SHP77 treated with DMSO at 0.1 percent for 48 hours (cell line): ENCODE results near the gene RGS6.

ENCODE experiments used
- DNase-seq: peaks from one replicate; lab custom pipeline; 2025; lab: John Stamatoyannopoulos, UW

The RGS6 gene

DNA sequence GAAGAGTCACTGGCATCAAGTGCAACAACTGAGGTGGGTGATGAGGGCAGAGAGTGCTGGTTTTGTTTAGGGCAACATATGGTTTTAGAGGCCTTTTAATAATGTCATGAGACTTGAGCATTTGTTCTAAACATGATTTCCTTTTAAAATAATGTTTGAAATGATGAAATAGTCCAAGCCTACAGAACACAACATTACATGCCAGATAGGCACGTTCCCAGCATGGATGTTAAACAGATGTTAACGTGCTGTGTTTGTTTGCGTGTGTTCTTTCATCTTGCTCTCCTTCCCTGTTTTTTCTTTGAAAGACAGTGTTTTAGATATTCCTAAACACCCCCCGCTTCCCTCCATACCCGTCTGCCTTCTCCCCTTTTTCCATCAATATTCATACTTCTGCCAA, 82.3 kb downstream of the RGS6 start:
- DNase-seq, result no peak

DNA sequence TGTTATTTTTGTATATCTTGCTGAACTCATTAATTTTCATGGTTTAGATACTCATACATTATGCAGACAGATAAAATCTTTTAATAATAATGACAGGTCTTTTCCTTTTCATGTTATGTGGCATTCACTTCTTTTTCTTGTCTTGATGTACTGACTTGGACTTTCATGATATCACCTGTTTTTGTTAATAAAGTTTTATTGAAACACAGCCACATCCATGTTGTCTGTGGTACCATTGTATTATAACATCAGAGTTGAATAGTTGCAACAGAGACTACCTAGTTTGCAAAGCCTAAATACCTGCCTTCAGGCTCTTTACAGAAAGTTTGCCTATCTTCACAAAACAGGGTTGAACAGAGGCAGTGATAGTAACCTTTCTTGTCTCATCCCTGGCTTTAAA, 85.1 kb downstream of the RGS6 start:
- DNase-seq, result no peak

DNA sequence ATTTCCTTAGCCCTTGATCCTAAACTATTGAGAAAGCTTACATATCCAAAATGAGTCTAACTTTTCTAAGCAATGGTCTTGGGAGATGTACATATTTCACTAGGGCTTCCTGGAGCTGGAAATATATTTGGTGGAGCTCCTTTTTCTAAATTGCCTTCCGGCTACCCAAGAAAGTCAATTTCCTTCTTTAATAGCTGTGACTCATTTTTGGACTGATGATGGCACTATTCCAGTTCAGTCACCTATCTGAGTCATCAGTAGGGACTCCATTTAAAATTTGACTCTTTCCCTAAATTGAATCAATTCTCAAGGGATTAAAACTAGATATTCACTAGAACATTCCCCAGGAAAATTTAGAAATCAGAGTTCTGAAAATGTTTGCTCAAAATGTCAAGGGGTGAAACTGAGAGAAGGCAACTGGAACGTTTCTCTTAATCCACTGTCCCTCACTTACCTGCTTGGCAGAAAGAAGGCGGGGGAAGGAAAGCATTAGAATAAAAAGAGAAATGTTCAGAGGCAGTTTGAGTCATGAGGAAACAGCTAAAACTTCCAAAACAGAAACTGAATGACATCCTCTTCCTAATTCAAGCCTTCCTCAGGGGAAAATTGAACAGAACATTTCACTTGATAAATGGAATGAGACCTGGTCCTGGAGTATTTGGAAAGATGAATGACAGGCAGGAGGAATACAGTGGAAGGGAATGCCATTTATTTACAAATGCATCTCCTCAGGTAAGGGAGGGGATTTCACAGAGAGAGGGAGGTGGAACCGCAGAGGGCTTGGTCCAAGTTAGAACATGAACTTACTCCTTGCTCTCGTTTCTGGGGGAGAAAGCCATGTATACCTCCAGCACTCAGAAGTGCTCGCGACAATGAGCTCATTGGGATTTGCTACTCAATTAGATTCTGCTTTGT, 91.2 kb downstream of the RGS6 start:
- DNase-seq, result no peak

DNA sequence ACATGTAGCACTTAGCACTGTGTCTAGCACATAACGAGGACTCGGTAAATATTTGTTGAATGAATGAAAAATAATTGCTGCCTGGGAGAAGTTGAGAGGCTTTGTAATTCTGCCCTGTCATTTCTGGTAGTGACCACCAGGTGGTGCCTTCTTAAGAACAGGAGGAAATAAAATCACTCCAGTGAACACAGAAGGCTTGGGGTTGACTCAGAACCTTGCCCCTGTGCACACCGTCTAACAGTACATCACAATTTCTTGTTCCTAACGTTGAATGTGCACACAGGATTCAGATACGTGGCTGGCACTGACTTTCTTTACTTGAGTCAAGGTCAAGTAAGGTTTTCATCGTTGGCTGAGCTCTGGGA, 91.8 kb downstream of the RGS6 start:
- no peak for DNase-seq

DNA sequence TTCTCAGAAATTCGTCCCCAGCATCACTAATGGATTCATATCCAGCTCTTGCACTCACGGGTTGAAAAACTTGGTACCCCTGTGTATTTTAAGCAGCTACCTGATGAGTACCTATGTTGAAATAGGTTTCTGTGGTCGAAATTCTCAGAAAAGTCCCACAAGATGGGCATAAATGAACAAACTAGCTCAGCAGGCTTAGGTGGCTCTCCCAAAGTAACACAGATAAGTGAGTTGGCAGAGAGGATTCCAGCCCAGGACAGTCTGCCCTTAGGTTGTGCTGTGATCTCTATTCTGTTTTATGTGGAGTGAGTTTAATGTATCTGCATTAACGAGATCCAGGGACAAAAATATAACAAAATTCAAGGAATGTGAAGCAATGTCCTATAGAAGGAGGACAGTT, 92.3 kb downstream of the RGS6 start:
- DNase-seq, result no peak

DNA sequence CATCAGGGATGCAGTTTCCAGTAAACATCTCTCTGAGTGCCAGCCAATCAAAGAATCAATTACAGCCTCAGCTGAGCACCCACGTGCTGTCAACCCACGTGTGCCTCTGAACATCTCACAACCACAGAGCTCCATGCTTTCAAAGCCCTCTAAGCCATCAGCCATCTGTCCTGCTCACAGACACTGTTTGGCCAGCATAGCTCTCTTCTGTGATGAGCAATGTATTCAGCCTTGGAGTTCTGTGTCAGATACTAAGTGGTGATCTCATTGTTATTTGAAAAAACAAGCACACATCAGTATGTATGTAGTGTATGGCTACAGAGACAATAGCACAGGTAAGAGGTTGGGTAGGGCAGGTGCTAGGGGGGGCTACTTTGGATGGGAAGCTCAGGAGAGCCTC, 94.3 kb downstream of the RGS6 start:
- no peak for DNase-seq

DNA sequence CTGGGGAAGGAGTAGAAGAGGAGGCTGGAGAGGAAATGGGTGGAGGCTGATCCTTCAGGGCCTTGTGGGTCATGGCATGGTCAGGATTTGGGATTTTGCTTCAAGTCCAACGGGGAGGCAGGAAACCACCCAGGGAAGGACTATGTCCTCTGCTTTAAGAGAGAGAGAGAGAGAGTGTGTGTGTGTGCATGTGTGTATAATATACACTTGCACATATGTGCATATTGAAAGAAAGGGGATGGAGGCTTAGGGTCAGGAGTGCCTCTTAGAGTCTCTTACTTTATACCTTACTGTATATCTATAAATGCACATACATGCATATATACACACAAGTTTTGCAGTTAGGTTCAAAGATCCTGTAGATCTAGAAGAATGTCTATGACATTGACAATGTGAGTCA, 94.8 kb downstream of the RGS6 start:
- no peak for DNase-seq

DNA sequence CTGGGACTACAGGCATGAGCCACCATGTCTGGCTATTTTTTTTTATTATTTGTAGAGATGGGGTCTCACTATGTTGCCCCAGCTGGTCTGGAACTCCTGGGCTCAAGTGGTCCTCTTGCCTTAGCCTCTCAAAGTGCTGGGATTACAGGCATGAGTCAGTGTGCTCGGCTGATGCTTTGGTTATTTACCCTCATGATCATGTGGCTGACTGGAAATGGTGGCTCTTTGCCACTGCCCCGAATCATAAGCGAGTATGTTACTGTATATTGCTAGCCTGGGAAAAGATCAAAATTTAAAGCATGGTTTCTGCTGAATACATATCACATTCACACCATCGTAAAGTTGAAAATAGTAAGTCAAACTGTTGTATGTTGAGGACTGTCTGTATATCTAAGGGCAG, 101.1 kb downstream of the RGS6 start:
- DNase-seq, result no peak

DNA sequence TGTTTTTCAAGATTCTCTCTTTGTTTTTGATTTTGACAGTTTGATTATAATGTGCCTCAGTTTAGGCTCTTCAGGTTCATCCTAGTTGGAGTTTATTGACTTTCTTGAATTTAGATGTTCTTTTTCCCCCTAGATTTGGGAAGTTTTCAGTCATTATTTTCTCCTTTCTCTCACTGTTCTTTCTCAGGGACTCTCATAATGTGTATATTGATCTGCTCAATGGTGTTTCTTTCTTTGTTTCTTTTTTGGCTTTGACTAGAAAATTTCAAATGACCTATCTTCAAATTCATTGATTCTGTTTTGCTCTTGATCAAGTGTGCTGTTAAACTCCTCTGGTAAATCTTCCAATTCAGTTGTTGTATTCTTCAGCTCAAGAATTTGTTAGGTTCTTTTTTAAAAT, 108.3 kb downstream of the RGS6 start:
- no peak for DNase-seq

DNA sequence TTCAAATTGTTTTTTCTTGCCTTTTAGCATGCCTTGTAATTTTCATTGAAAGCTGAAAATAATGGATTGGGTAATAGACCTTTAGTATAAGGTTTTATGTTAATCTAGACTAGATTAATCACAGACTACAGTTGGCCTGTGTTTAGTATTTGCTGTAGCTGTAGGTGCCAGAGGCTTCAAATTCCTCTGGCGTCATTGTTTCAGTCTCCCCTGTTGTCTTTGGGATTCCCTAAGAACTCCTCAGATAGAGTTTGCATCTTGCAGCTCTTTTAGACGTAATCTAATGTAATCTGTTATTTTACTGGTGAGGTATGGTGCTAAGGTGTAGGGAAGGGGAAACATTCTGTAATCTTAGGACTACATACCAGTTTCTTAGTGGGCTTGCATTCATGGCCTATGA, 113.0 kb downstream of the RGS6 start:
- no peak for DNase-seq

DNA sequence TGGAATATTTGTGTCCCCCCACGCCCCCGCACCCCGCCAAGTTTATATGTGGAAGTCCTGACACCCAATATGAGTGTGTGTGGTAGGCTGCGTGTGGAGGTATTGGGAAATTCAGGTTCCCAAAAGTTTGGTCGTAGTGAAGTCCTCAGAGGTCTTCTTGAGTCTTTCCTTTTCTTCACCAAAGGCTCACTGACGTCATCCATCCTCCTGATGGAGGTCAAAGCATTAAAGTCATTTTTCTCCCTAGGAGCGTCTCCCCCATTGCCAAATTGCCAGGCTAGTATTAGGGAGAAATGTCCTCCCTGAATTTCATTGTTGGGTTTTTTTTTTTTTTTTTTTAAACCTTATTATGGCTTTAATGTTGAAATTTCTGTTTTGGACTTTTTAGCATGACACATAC, 113.7 kb downstream of the RGS6 start:
- no peak for DNase-seq

DNA sequence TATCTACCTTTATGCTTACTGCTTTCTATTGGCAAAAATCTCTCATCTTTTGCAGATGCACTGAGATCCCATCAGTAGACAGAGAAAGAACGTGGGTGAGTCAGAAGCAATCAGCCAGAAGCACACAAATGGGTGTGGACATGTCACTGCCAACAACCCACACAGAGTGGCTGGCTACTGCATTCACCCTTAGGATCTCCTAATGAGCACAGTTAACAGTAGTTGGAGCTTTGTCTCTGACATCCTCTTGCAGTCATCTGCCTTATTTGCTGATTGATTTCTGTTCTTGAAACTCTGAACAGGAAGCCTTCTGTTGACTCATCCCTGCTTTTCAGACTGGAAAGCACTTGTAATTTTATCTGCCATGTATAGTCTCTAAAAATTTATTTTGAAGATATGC, 117.2 kb downstream of the RGS6 start:
- no peak for DNase-seq

DNA sequence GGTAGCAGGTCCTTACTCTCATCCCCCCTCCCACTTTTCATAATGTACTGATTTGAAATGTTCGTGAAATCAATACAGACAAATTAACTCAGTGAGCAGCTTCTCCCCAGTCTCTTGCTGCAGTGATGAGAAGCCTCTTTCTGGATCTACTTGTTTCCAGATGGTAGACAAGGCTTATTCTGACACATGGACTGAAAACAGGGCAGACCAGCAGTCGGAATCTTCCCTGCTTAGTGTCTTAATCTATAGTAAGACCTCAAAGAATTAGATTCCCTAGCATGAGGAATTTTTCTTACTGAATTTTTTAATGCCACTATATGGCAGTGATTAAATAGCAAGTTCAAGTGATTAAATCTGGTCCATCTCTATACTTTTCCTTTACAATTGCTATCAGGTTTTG, 120.1 kb downstream of the RGS6 start:
- no peak for DNase-seq

DNA sequence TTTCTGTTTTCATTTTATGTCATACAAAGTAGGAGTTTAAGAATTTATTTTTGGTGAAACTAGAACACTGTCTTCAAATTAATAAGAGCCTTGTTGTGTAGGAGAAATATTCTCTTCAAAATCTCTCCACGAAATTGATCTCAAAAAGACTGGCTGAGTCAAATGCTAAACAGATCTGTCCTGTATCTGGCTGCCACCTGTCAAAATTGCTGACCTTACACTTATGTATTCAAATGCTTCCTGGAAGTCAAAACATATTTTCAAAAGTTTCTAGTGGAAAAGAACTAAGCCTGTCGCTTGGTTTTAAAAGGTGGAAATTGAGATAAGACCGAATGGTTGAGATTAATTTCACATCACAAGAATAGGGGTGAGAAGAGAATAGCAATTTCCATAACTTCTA, 121.4 kb downstream of the RGS6 start:
- no peak for DNase-seq

DNA sequence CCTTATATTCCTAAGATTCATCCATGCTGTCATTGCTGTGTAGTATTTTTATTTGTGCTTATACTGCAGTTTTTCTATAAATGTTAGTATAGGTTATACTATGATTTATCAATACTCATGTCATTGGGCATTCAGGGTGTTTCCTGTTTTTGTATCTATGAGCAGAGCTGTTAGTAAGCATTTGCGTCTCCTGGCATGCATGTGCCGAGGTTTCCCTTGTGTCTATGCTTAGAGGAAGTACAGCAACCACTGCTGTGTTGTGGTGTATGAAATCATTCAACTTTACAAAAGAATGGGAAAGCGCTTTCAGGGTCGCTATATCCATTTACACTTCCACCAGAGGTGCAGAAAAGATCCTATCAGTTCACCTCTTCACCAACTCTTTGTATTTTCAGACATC, 122.7 kb downstream of the RGS6 start:
- DNase-seq, result no peak

DNA sequence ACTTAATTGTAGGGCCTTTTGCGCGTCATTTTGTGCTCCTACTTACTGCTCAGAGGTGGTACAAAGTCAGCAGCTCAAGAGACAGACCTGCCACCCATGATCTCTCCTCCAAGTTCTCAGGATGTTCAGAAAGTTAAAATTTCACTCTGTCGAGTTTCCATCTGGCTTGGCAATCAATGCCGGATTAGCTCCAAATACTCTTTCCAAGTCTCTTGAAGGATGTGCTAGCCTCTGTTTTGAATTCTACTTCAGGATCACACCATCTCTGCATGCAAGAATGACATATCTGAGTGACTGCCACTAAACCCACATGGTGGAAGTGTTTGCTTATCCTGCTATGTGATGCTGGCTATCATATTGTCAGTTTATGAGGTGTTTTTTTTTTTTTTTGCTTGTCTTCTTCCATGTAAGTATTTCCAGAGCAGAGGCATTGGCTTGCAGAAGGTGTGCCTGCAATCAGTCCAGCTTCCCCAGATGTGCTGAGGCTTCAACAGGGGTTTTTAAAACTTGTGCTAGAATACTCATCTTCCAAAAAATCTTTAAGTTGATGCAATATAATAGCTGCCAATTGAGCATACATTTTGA, 125.6 kb downstream of the RGS6 start:
- no peak for DNase-seq

DNA sequence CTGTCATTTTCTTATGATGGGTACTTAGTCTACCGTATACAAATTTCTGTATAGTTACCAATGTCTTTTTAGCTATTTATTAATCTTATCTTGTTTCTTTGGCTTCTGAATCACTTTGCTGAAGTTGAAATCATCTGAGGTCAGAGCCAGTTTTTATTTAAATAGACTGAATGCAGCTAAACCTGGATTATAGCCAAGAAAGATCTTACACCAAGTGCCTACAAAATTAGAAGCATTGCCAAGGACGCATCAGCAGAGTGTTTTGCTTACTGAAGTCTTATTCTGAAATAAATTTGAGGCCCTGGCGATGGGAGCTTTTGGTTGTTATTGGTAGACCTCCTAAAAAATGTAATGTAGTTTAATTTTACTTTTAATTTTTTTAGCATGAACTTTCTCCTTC, 128.2 kb downstream of the RGS6 start:
- no peak for DNase-seq

DNA sequence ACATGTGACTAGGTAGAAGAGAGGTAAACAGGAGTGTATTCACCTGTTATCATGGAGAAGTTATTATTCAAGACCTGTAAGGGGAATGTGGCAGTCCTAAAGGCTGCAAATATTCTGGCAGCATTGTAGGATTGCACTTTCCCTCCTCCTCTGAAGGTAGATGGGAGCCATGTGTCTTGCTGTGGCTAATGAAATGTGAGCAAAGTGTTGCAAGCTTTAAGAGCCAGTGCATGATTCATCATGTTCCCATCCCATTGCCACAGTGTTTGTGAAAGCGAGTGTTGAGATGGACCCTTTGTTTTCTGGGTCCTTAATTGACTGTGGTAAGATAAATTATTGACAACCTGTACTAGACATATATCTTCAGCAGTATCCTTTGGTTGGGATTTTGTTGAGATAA, 128.7 kb downstream of the RGS6 start:
- no peak for DNase-seq

DNA sequence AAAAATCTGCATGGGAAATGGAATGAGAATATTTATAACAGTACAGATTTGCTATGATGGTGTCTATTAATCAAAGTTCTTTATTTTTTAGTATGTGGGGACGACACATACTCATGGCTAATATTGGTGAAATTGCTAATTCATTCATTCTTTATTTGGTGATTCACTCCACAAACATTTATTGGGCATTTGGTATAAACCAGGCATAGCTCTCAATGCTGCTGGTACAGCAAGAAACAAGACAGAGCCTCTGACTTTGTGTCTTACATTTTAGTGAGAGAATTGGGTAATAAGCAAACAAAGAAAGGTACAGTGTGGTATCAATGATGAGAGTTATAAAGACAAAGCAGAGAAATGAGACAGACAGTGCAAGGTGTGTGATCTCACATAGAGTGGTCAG, 129.5 kb downstream of the RGS6 start:
- no peak for DNase-seq

DNA sequence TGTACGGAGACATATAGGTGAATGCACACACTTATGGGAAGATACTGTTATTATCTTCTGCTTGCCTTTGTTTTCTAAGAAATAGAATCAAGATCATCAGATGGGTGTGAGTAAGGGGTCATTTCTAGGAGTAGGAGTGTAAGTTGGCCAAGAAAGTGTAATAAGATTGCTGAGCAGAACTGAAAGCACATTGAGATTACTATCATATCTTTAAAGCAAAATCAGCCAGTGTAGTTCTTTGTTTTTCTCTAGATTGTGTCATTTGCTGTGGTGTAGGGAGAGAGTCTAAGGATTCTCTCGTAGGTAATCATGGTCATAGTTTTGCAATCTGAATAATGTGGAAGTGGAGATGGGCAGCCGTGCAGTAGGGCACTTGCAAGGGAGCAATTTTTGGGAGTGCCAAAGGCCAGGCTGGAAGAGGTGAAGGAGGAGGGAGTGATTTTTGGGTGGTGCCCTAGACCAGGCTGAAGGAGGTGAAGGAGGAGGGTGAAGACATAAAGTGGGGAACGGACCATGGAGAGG, 131.6 kb downstream of the RGS6 start:
- no peak for DNase-seq

DNA sequence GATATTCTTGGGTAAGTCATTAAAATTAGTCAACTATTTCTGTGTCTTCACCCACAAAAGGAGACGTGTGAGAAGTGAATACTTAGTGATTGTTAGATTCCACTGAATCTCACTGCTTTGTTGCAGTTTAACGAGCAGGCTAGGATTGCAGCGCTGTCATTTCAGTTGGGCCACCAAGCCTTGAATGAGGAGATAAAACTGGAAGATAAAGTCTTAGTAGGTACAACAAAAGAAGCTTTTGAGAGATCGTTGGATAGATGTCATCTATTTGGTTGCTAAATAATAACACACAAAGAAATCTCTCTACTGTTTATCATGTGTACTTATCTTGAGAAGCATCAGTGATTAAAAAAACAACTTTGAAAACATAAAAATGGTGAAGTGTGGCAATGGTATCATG, 132.3 kb downstream of the RGS6 start:
- DNase-seq, result no peak

DNA sequence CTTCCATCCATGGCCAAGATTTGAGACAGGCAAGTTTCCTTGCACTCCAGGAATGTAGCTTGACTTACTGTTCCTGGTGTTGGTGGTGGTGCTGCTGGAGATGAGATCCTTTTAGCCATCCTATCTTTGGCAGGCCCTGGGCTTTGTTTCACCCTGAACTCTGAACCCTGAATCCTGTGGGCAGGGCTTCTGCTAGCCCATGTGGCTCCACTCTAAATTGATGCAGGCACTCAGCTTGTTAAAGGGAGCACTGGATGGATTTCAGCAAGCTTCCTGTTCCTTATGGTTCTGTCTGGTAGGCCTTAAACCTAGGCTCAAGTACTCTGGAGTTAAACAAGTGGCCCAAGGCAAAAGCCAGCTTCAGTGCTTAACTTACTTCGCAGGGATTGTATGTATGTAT, 138.2 kb downstream of the RGS6 start:
- no peak for DNase-seq

DNA sequence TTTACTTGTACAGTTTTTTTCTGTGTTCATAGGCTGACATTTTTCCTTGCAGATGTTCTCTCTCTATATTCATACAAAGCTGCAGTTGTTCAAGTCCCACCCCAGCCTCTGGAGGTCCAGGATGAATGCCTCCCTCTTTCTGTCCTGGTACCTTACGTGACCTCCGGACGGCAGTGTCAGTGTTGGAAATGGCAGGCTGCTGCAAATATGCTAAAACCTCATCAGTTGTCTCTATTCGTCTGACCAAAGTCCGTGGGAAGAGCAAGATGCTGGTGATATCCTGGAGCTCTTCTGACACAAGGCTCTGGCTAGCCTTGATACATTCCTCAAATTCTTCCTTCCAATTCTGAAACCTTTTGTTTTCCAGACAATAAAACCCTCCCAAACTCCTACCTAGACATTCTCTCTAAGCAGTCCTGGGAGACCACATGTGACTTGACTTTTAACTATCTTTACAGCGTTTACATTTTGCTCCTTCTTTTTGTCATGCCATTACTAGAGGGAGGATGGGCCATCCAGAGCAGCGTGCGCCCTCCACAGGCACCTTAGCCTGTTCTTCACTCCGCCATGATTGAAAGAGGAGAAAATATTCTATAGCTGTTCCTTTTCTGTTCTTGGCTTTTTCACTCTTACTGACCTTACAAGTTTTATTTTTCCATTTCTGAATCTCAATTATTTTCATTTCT, 143.6 kb downstream of the RGS6 start:
- DNase-seq, result no peak
